Pancreas (tissue), 10 donors: ENCODE data around the gene EPHA4. TPM values are rescaled to one million over a fixed set of nuclear protein-coding genes. Genes with fewer than 3 reads are reported as not detected.

Experiments
- ATAC-seq, 4 donors: fragments of 200-7000 bp; cut with Tn5 transposase; one replicate each; pipeline versions ENCODE4 v1.8.0 to v1.9.1; 2020; ENCODE audit warnings: mild to moderate bottlenecking in 4 of 4, moderate library complexity in 4 of 4
- DNase-seq, 6 donors: peaks; one replicate each; pipeline ENCODE4 v3.0.0-alpha.2; 2020
- FAIRE-seq: peaks from 2 replicates; lab custom pipeline; 2012; peaks lifted over from hg19 to GRCh38; lab: Jason Lieb, UNC
- H3K27ac ChIP-seq, 4 donors: fragments of 200-600 bp; sonication (generic); 1 replicate in 3 of 4; 2 replicates in 1 of 4; pipeline versions ENCODE4 v1.5.0 to v1.8.0; 2020
- H3K27me3 ChIP-seq, 4 donors: fragments of 200-600 bp; one replicate each; pipeline ENCODE4 v1.8.0; 2021
- H3K36me3 ChIP-seq, 3 donors: fragments of 200-600 bp; sonication (generic) in 1 of 3; one replicate each; pipeline versions ENCODE4 v1.5.0 to v1.8.0; 2020 to 2021
- H3K4me1 ChIP-seq, 3 donors: fragments of 200-600 bp; one replicate each; pipeline ENCODE4 v1.8.0; 2021
- H3K4me3 ChIP-seq, 4 donors: fragments of 200-600 bp; sonication (generic) in 2 of 4; one replicate each; pipeline versions ENCODE4 v1.5.0 to v1.8.0; 2020 to 2021
- H3K9me3 ChIP-seq, 4 donors: fragments of 200-600 bp; one replicate each; pipeline ENCODE4 v1.8.0; 2021
- WGBS, 2 donors: extraction: QIAGEN DNeasy Blood & Tissue Kit; methylation state at CpG; one replicate each; pipeline ENCODE4 v1.1.7; 2013; 5-methylcytosine and 5-hydroxymethylcytosine counted together
- intact Hi-C, 3 donors: fragments of 100-400 bp; cut with DNase I; formaldehyde crosslinking; loops; one replicate each; pipeline versions ENCODE4 v1.11.1 to v1.14.2; 2022
- polyA plus RNA-seq, 2 donors: library from polyadenylated mRNA; stranded (reverse); fragments of 200-250 nt; gene quantifications; one replicate each; pipeline ENCODE4 v1.2.3, GENCODE V29; 2013
- total RNA-seq, 6 donors: library from RNA; stranded (reverse); fragmentation: NEBNext Ultra II Directional in 4 of 6; extraction: Animal tissue kit (Norgen Biotek cat#: 25700) in 4 of 6; gene quantifications; one replicate each; pipeline versions ENCODE4 v1.2.1 to v1.2.4, GENCODE V29; 2021 to 2023
- TF ChIP-seq, protein P1 (sequence below), 4 donors: fragments of 200-600 bp; sonication (generic) in 3 of 4; IDR thresholded peaks; one replicate each; pipeline versions ENCODE4 v1.5.0 to v1.8.0; 2021; ENCODE audit warnings: antibody characterized with exemption in 4 of 4
- donor health status: healthy with polysubstance abuse.
- donor health status: DM: no; HTN: no; CAD: no; lungs with moderate emphysema.
- donor health status: DM: no; HTN: no; CAD: no.
- donor health status: control.
- donor health status: control.
- donor health status: Bipolar disorder and iron deficiency.
- donor health status: DM: yes; HTN: yes; CAD: no.
- donor health status: DM: no; HTN: no; CAD: no.
- donor health status: DM: no; HTN: no; CAD: no.
- donor health status: DM: yes; HTN: yes; CAD: no.

EPHA4 gene
- total and polyA plus RNA-seq, 8 donors = 1.1 to 2.3 (median 1.4) TPM

DNA sequence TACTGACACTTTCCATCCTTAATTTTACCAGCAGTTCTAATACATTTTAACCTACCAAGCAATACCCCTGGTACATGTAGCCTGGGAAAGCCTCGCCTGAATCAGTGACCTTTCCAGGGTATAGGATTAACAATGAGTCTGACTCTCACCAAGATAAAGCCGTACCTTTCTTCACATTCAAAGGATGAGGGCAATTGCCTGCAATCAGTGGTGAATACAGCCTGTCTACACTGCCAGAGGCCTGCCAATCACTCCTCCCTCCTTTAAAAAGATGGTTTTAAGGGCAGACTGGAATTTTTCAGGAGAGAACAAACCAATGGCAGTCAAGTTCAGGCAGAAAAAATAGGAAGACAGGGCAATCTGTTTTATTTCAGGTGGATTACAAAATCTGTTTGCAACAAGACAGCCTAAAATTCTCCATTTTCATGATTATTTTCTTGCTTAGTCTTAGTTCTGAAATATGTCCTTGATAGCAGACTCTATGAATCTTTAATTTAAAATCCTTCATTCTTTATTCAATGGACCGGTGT lies 4.8 kb downstream of the EPHA4 start:
- intact Hi-C loops = no loop called here
- ATAC-seq (no peak), FAIRE-seq (no peak), DNase-seq (no peak)
- Histone ChIP-seq H3K36me3 (no peaks in the 10 kb centered on the region), H3K27ac (no peak overlapping the region), H3K4me3 (no peak overlapping the region), H3K4me1 (no peaks in the 10 kb centered on the region), H3K27me3 (peaks cover 3 to 33% (median 7%) of the 10 kb centered on the region in 4 donors), H3K9me3 (no peaks in the 10 kb centered on the region)
- TF ChIP-seq, protein P1, sequence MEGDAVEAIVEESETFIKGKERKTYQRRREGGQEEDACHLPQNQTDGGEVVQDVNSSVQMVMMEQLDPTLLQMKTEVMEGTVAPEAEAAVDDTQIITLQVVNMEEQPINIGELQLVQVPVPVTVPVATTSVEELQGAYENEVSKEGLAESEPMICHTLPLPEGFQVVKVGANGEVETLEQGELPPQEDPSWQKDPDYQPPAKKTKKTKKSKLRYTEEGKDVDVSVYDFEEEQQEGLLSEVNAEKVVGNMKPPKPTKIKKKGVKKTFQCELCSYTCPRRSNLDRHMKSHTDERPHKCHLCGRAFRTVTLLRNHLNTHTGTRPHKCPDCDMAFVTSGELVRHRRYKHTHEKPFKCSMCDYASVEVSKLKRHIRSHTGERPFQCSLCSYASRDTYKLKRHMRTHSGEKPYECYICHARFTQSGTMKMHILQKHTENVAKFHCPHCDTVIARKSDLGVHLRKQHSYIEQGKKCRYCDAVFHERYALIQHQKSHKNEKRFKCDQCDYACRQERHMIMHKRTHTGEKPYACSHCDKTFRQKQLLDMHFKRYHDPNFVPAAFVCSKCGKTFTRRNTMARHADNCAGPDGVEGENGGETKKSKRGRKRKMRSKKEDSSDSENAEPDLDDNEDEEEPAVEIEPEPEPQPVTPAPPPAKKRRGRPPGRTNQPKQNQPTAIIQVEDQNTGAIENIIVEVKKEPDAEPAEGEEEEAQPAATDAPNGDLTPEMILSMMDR (IDR thresholded peaks at IDR 0.05) = no peak
- 83 to 90% methylated on average over 3 of the region's 3 CpGs for WGBS, 2 donors

DNA sequence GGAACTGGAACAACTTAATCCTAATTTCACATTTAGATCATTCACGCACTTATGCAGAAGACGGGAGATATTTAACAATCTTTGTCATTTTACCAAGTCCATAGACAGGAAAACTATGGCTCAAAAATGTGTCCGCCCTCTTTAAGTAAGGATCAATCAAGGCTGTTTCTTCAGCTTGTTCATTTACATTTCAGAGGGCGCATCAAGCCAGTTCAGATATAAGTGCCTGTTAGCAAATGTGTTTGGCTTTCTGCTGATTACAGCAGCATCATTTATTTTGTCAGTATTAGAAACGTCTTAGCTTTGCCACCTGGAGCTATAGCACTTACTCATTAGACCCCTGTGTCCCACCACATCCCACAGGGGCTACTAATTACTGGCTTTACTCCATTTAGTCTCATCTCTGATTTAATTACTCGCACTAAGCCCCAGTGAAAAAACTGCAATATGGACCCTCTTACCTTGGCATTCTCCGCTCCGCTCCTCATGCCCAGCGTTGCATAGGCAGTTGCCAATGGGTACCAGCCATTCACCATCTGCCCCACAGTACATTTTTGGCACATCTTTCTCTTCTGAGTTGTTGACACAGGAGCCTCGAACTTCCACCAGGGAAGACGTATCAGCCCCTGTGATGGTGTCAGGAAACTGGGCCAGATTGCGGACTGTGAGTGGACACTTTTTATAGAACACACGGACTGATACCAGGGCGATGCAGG lies 8.7 kb downstream of the EPHA4 start:
- Histone ChIP-seq H3K4me3 (no peak overlapping the region), H3K36me3 (no peaks in the 10 kb centered on the region), H3K4me1 (no peaks in the 10 kb centered on the region), H3K27ac (no peak overlapping the region), H3K9me3 (no peaks in the 10 kb centered on the region), H3K27me3 (peaks cover 0 to 19% (median 3%) of the 10 kb centered on the region in 4 donors)
- no peak for DNase-seq
- FAIRE-seq = no peak
- intact Hi-C loops = no loop called here
- WGBS, 2 donors = 86 to 91% methylated on average over 14 of the region's 14 CpGs
- TF ChIP-seq, protein P1 (IDR thresholded peaks at IDR 0.05) = no peak
- ATAC-seq = no peak

DNA sequence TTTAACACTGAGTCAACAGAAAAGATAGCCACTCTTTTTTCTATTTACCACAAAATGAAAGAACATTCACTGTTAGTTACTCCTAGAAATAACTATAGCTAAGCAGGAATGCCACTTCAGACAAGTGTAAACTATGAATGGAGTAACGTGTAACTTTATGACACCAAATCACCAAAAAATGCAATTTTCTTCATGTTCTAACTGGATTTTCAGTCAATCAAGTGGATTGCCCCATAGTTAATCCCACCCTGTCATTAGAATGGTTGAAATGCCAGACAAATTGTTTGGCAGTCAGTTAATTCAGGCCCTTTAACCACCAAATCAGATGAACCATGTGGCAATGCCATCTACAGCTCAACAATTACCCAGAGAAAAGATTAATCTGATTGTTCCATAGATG lies 9.9 kb downstream of the EPHA4 start:
- 87 to 90% methylated on average over 1 of the region's 1 CpG for WGBS, 2 donors
- Histone ChIP-seq H3K27ac (no peak overlapping the region), H3K9me3 (no peaks in the 10 kb centered on the region), H3K4me1 (no peaks in the 10 kb centered on the region), H3K27me3 (peaks cover 0 to 7% (median 1%) of the 10 kb centered on the region in 4 donors), H3K36me3 (no peaks in the 10 kb centered on the region), H3K4me3 (no peak overlapping the region)
- ATAC-seq (no peak), DNase-seq (no peak), FAIRE-seq (no peak)
- intact Hi-C loops = no loop called here
- TF ChIP-seq, protein P1 (IDR thresholded peaks at IDR 0.05) = no peak

DNA sequence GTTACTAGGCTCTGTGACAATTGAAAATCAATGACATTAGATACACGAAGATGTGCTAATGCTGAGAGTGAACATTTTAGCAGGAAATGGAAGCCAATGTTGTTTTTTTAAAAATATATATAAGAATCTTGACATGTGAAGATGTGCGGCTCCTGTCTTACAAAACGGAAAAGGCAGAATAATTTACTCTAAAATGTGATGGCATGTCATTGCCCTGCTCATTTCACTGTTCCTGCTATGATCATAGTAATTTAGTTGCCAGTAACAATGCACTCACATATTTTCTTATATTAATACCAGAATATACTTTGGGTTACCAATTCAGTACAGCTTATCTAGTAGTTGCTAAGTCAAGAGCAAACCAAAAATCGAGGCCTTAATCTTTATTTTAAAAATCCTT lies 10.3 kb downstream of the EPHA4 start:
- 76 to 77% methylated on average over 4 of the region's 4 CpGs for WGBS, 2 donors
- FAIRE-seq (no peak), ATAC-seq (no peak), DNase-seq (no peak)
- Histone ChIP-seq H3K9me3 (no peaks in the 10 kb centered on the region), H3K4me1 (no peaks in the 10 kb centered on the region), H3K27me3 (peaks cover 0 to 6% (median 1%) of the 10 kb centered on the region in 4 donors), H3K36me3 (no peaks in the 10 kb centered on the region), H3K4me3 (no peak overlapping the region), H3K27ac (no peak overlapping the region)
- TF ChIP-seq, protein P1 (IDR thresholded peaks at IDR 0.05) = no peak
- intact Hi-C loops = no loop called here

DNA sequence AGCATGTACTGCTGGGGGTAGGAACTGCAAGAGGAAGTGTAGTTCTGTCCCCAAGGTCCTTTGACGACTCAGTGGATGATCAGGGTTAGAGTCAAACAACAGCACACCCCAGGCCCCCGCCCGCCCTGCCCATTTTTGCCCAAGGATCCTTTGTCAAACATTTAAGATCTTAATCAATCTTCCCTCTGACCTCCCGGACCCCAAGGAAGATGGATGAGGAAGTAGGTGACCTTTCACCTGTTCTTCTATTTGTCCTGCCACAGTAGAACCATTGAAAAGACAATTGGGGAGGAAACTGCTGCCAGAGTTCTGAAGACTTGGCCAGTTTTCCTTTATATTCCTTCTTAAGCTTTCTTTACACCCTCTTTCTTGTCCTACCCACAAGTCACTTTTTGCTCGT lies 12.1 kb downstream of the EPHA4 start:
- 66 to 68% methylated on average over 5 of the region's 5 CpGs for WGBS, 2 donors
- intact Hi-C loops = no loop called here
- Histone ChIP-seq H3K4me3 (no peak overlapping the region), H3K27me3 (peaks cover 0 to 6% (median 0%) of the 10 kb centered on the region in 4 donors), H3K4me1 (no peaks in the 10 kb centered on the region), H3K9me3 (no peaks in the 10 kb centered on the region), H3K27ac (no peak overlapping the region), H3K36me3 (no peaks in the 10 kb centered on the region)
- ATAC-seq (no peak), FAIRE-seq (no peak), DNase-seq (no peak)
- TF ChIP-seq, protein P1 (IDR thresholded peaks at IDR 0.05) = no peak
